Esophagus (tissue), 2 donors: ENCODE measurements around the gene LMO7. TPM values are rescaled to one million over a fixed set of nuclear protein-coding genes. Genes with fewer than 3 reads are reported as not detected.

Experiments used
- H3K27ac ChIP-seq, 2 donors: one replicate each; pipeline ENCODE4 v1.5.1; 2013; ENCODE audit warnings: low read depth in 2 of 2, mild to moderate bottlenecking in 2 of 2, inconsistent platforms in 1 of 2, low read length in 1 of 2, moderate library complexity in 1 of 2
- H3K27me3 ChIP-seq, 2 donors: one replicate each; pipeline ENCODE4 v1.6.1; 2013; ENCODE audit warnings: low read length in 2 of 2, control low read depth in 1 of 2, mild to moderate bottlenecking in 1 of 2; ENCODE audit not compliant: insufficient read depth in 2 of 2, control insufficient read depth in 1 of 2
- H3K36me3 ChIP-seq, 2 donors: one replicate each; pipeline ENCODE4 v1.6.1; 2013; ENCODE audit warnings: low read length in 1 of 2; ENCODE audit not compliant: control insufficient read depth in 2 of 2, insufficient read depth in 2 of 2
- H3K4me1 ChIP-seq, 2 donors: one replicate each; pipeline ENCODE4 v1.6.1; 2013; ENCODE audit warnings: low read length in 1 of 2; ENCODE audit not compliant: control insufficient read depth in 2 of 2, insufficient read depth in 2 of 2
- H3K4me3 ChIP-seq, 2 donors: one replicate each; pipeline ENCODE4 v1.5.1; 2013; ENCODE audit warnings: low read length in 2 of 2, mild to moderate bottlenecking in 2 of 2, low read depth in 1 of 2, moderate library complexity in 1 of 2
- H3K9me3 ChIP-seq, 2 donors: one replicate each; pipeline ENCODE4 v1.6.1; 2013; ENCODE audit warnings: mild to moderate bottlenecking in 2 of 2, low read depth in 1 of 2, low read length in 1 of 2, moderate library complexity in 1 of 2; ENCODE audit not compliant: control insufficient read depth in 2 of 2, insufficient read depth in 1 of 2
- WGBS, 2 donors: extraction: QIAGEN DNeasy Blood & Tissue Kit; methylation state at CpG; one replicate each; pipeline ENCODE4 v1.1.7; 2013; 5-methylcytosine and 5-hydroxymethylcytosine counted together
- polyA plus RNA-seq, 2 donors: library from polyadenylated mRNA; stranded (reverse); fragments of 200-250 nt; gene quantifications; one replicate each; pipeline ENCODE4 v1.2.3, GENCODE V29; 2013
- donor health status: healthy with polysubstance abuse.
- donor health status: Bipolar disorder and iron deficiency.

LMO7 gene
- polyA plus RNA-seq, 2 donors = 115 to 253 TPM

DNA sequence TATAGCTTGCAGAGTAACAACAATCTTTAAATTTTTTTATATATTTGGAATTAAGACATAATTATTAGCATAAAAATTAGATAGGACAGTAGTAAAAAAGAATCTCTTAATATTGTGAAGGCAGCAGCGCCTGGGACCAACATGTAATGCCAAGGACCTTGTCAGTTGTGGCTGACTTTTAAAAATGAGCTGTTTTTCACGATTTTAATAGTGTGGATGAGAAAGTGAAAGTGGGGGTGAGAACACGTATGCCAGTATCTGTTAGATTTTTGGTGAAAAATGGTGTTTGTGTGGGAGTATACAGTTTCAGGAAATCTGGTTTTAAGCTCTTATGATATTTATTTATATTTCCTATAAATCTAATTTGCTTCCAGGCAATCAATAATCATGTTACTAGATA, 125.2 kb downstream of the LMO7 start:
- Histone ChIP-seq H3K36me3 (no peaks in the 10 kb centered on the region), H3K9me3 (no peaks in the 10 kb centered on the region), H3K4me3 (peak overlapping the region; percentile 19 to 70), H3K4me1 (no peaks in the 10 kb centered on the region), H3K27ac (peak overlapping the region; percentile 74 to 85), H3K27me3 (no peaks in the 10 kb centered on the region)
- WGBS, 2 donors = 16 to 19% methylated on average over 3 of the region's 3 CpGs

DNA sequence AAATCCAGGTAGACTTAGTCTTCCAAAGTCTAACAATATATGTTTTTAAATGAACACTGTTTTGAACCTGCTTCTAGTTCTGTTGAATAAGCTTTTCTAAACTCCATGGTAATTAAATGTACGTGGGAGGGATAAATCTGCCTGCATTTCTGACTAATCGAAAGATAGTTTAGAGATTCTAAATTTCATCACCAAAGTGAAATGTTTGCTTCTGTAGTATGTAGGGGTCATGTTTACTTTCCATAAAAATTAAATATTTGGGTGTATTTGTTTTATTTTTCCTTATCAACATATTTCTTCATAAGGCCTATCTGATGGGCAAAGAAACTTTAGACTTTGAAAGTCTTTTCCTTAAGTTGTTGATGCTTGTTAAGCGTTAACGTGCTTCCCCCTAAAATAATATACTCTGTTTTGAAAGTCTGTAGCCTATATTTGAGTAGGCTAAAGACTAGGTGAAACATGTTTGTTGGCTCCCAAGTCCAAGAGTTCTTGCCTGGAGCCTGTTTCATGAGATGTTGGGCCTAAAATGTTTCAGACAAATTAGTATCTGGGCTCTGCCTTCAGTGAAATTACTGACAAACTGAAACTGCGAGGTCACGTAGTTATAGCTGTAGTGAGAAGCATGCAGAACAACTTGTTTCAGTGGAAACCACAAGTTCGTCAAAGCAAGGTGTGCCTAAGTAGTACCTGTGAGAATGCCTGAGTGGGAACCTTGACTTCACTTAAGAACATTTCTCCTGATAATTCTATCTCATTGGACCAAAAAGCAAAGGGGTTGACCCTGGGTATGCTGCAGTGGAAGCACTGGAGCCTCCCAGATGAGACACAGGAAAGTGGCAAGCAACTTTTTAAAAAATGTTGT, 126.2 kb downstream of the LMO7 start:
- H3K27me3 ChIP-seq = no peaks in the 10 kb centered on the region
- peak overlapping the region; percentile 78 to 88 for H3K27ac ChIP-seq
- 20 to 26% methylated on average over 7 of the region's 7 CpGs for WGBS, 2 donors
- peak overlapping the region; percentile 4 to 70 for H3K4me3 ChIP-seq
- no peaks in the 10 kb centered on the region for H3K4me1 ChIP-seq
- H3K36me3 ChIP-seq = no peaks in the 10 kb centered on the region
- H3K9me3 ChIP-seq = no peaks in the 10 kb centered on the region

- Histone ChIP-seq H3K9me3 (no peaks in the 10 kb centered on the region), H3K4me3 (peak overlapping the region; percentile 46 to 70), H3K36me3 (no peaks in the 10 kb centered on the region), H3K4me1 (no peaks in the 10 kb centered on the region), H3K27me3 (no peaks in the 10 kb centered on the region), H3K27ac (peak overlapping the region; percentile 78 to 88)
- WGBS, 2 donors = 46 to 50% methylated on average over 2 of the region's 2 CpGs
These were observed 126.8 kb downstream of the LMO7 start for GRCh38 chr13:75762955-75763354.

DNA sequence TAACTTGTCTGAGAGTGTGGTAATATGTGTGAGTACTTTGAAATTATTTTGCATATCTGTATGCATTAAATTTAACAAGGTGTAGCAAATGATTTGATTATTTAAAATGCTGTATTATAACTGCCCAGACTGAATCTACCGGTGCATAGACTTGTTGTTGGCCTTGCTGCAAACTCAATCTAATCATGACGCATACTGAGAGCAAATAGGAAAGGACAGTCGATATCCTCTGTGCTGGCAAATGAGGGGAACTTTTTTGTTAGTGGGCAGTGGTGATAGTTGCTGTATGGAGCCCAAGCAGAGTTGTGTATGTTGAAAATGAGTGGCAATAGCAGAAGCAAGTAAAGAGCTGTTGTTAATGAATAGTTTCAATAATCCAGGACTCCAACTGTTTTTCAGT, 127.4 kb downstream of the LMO7 start:
- no peaks in the 10 kb centered on the region for H3K4me1 ChIP-seq
- 47 to 52% methylated on average over 3 of the region's 3 CpGs for WGBS, 2 donors
- H3K36me3 ChIP-seq = no peaks in the 10 kb centered on the region
- H3K27ac ChIP-seq = peak overlapping the region; percentile 29 to 41
- no peaks in the 10 kb centered on the region for H3K9me3 ChIP-seq
- no peaks in the 10 kb centered on the region for H3K27me3 ChIP-seq
- peak overlapping the region; percentile 24 to 70 for H3K4me3 ChIP-seq

- 83 to 84% methylated on average over 2 of the region's 2 CpGs for WGBS, 2 donors
- H3K9me3 ChIP-seq = no peaks in the 10 kb centered on the region
- H3K36me3 ChIP-seq = no peaks in the 10 kb centered on the region
- no peaks in the 10 kb centered on the region for H3K27me3 ChIP-seq
- H3K27ac ChIP-seq = peak overlapping the region in 1 of 2 donors; percentile 64
- H3K4me3 ChIP-seq = peak overlapping the region; percentile 42 to 60
- H3K4me1 ChIP-seq = no peaks in the 10 kb centered on the region
These were observed 128.3 kb downstream of the LMO7 start for GRCh38 chr13:75764251-75764925.

DNA sequence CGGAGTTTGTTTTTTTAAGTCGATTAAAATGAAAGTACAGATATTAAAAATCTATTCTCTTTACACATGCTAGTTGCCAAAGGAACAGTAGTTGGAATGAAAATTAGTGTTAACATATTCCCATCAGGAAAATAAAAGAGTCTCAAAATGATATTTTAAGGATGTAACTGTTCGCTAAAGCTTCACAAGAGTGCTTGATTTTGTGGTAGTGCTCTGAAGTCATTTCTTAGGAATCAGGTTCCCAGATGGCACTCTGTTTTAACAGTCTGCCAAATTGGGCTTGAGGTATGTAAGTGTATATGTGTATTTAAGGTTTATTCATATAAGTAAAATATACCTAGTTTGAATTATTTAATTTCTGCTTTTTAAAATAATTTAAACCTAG, 128.8 kb downstream of the LMO7 start:
- Histone ChIP-seq H3K4me1 (no peaks in the 10 kb centered on the region), H3K4me3 (peak overlapping the region in 1 of 2 donors; percentile 44), H3K36me3 (no peaks in the 10 kb centered on the region), H3K27me3 (no peaks in the 10 kb centered on the region), H3K27ac (no peak overlapping the region), H3K9me3 (no peaks in the 10 kb centered on the region)
- WGBS, 2 donors = 45 to 57% methylated on average over 3 of the region's 3 CpGs

DNA sequence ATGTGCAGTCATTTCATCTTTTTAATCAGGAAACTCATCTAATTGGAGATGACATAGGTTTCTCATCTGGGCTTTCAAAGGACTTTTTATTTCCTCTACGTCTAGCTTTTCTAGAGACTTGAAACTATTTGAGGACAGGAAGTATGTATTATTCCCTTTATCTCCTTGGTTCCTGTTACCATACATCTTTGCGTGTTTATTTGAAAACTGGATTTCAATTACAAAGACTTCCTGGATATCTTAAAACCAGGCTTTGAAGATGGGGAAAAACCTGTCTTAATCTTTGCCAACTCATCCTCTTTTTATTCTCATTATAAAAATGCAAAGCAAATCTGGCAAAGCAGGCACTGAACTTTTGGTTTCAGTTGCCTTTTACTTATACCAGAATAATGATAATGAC, 130.5 kb downstream of the LMO7 start:
- H3K9me3 ChIP-seq = no peaks in the 10 kb centered on the region
- H3K4me1 ChIP-seq = no peaks in the 10 kb centered on the region
- WGBS, 2 donors = 35 to 56% methylated on average over 2 of the region's 2 CpGs
- H3K36me3 ChIP-seq = no peaks in the 10 kb centered on the region
- no peaks in the 10 kb centered on the region for H3K27me3 ChIP-seq
- no peak overlapping the region for H3K27ac ChIP-seq
- peak overlapping the region in 1 of 2 donors; percentile 44 for H3K4me3 ChIP-seq

DNA sequence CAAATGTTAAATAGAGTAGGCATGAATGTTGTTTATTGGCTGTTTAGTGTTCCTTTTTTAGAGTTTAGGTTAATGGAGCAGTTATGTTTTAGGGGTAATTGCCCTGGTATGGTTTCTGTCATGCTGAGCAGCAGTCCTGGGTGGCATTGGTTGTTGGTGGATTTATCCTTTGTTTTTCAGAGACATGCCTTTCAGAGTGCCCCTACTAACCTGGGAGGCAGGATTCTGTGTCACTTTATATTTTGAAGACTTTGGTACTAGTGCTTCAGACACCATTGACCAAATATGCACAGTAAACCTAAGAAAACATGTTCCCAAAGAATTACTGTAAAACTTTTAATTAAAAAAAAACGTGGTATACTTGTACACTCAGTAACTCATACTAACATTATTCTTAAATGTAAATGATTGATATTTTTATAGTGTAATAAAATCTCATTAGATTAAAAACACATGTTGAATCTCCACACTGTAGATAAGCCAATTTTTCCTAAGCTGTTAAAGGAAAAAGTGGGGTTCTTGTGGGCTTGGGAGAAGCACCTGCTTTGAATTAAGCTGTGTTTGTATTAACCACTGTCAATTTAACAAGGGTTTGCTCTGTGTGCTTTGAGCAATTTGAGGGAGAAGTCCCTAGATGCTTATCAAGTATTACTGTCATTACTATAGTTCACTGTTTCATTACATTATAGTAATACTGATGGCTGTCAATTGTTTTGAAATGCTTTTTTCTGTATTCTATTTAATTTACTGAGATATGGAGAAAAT, 133.2 kb downstream of the LMO7 start:
- H3K27ac ChIP-seq = no peak overlapping the region
- no peaks in the 10 kb centered on the region for H3K4me1 ChIP-seq
- H3K4me3 ChIP-seq = peak overlapping the region in 1 of 2 donors; percentile 29
- H3K36me3 ChIP-seq = no peaks in the 10 kb centered on the region
- WGBS, 2 donors = 35 to 42% methylated on average over 1 of the region's 1 CpG
- no peaks in the 10 kb centered on the region for H3K27me3 ChIP-seq
- no peaks in the 10 kb centered on the region for H3K9me3 ChIP-seq

DNA sequence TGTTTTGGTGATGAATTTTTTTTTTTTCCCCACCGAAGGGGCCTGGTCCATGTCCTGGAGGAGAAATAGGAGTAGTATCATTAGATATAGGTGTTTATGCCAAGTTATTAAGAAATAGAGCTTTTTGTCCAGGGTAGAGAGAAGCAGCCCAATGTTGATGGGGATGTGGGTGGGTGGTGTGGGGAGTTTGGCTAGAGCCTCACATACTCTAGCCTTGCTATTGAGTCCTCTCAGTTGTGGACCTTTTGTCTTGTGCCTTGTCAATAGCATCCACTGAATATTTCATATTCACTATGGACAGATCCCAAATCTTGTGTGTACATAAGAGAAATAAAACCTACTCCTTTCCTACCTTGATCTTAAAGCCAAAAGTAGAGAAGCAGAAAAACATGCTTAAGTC, 134.0 kb downstream of the LMO7 start:
- Histone ChIP-seq H3K9me3 (no peaks in the 10 kb centered on the region), H3K4me3 (peak overlapping the region in 1 of 2 donors; percentile 22), H3K27ac (no peak overlapping the region), H3K4me1 (no peaks in the 10 kb centered on the region), H3K27me3 (no peaks in the 10 kb centered on the region), H3K36me3 (no peaks in the 10 kb centered on the region)
- 65 to 81% methylated on average over 1 of the region's 1 CpG for WGBS, 2 donors
